Measurements from ENCODE around the gene ZBTB1. TPM values are rescaled to one million over a fixed set of nuclear protein-coding genes. Genes with fewer than 3 reads are reported as not detected.

Gene ZBTB1
- total RNA-seq, 1 experiment from 2014 or later = 49.9 TPM

DNA sequence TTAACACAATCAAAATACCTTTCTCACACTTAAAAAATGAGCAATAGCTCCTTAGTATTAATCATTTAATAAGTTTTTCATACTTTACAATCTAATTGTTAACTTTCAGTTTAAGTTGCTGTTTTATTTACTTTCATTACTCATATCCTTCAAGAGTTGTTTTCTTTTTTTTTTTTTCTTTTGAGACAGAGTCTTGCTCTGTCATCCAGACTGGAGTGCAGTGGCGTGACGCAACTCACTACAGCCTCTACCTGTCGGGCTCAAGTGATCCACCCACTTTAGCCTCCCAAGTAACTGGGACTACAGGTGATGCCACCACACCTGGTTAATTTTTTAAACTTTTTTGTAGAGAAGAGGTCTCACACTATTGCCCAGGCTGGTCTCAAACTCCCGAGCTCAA lies 16.1 kb downstream of the ZBTB1 start:
- Histone ChIP-seq H3K9me3 (replicated peaks) (no peaks in the 10 kb centered on the region), H3K4me1 (replicated peaks) (no peaks in the 10 kb centered on the region), H3K27me3 (replicated peaks) (no peaks in the 10 kb centered on the region), H3K4me3 (no peak overlapping the region), H3K27ac (no peak overlapping the region), H3K36me3 (peaks cover 41% of the 10 kb centered on the region)
- no peak for DNase-seq (ENCODE audit: low read depth in 1 of 2, low spot score in 2 of 2)

DNA sequence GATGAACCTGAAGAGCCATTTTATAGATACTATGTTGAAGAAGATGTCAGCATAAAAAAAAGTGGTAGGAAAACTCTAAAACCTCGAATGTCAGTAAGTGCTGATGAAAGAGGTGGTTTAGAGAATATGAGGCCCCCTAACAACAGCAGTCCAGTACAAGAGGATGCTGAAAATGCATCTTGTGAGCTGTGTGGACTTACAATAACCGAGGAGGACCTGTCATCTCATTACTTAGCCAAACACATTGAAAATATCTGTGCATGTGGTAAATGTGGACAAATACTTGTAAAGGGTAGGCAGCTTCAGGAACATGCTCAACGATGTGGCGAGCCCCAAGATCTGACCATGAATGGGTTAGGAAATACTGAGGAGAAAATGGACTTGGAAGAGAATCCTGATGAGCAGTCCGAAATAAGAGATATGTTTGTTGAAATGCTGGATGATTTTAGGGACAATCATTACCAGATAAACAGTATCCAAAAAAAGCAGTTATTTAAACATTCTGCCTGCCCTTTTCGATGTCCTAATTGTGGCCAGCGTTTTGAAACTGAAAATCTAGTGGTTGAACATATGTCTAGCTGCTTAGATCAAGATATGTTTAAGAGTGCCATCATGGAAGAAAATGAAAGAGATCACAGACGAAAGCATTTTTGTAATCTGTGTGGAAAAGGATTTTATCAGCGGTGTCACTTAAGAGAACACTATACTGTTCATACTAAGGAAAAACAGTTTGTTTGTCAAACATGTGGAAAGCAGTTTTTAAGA lies 18.2 kb downstream of the ZBTB1 start:
- Histone ChIP-seq H3K27me3 (replicated peaks) (no peaks in the 10 kb centered on the region), H3K27ac (no peak overlapping the region), H3K4me1 (replicated peaks) (no peaks in the 10 kb centered on the region), H3K36me3 (peaks cover 54% of the 10 kb centered on the region), H3K9me3 (replicated peaks) (no peaks in the 10 kb centered on the region), H3K4me3 (no peak overlapping the region)
- no peak for DNase-seq (ENCODE audit: low read depth in 1 of 2, low spot score in 2 of 2)

- no peaks in the 10 kb centered on the region for H3K4me1 ChIP-seq (replicated peaks)
- H3K27me3 ChIP-seq (replicated peaks) = no peaks in the 10 kb centered on the region
- no peak for DNase-seq (ENCODE audit: low read depth in 1 of 2, low spot score in 2 of 2)
- no peaks in the 10 kb centered on the region for H3K9me3 ChIP-seq (replicated peaks)
- H3K36me3 ChIP-seq = peaks cover 63% of the 10 kb centered on the region
- H3K4me3 ChIP-seq = no peak overlapping the region
- H3K27ac ChIP-seq = no peak overlapping the region
These were observed 20.8 kb downstream of the ZBTB1 start for GRCh38 chr14:64525354-64525753.

GRCh38 chr14:64531567-64531966 lies 27.0 kb downstream of the ZBTB1 start:
- no peak for DNase-seq (ENCODE audit: low read depth in 1 of 2, low spot score in 2 of 2)

DNA sequence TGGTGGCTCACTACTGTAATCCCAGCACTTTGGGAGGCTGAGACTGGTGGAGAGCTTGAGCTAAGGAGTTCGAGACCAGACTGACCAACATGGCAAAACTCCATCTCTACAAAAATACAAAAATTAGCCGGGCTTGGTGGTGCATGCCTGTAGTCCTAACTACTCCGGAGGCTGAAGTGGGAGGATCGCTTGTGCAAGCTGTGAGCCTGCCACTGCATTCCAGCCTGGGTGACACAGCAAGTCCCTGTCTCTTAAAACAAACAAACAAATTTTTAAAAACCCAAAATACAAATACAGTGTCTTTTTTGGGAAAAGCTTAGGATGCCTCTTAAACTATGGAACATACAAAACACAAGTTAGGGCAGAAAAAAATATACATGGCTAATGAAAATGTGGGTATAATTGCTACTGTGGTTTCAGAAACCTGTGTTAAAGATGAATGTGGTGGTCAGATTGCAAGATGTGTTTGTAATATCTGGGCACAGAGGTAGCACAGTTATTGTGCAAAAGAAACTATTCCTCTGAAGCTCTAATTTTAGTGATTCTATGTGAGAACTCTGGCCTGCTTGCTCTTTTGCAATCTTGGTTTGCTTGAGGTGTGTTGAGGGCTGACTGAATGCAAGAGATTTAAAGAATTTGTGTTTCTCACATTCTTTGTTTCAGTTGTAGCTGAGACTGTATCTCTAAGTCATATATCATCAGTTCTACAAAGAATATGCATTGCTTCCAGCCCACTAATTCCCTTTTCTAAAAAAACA lies 32.1 kb downstream of the ZBTB1 start:
- no peaks in the 10 kb centered on the region for H3K27me3 ChIP-seq (replicated peaks)
- DNase-seq (ENCODE audit: low read depth in 1 of 2, low spot score in 2 of 2) = peak; percentile 63 to 69
- H3K36me3 ChIP-seq = no peaks in the 10 kb centered on the region
- peak overlapping the region; percentile 12 for H3K27ac ChIP-seq
- peaks cover 10% of the 10 kb centered on the region for H3K9me3 ChIP-seq (replicated peaks)
- H3K4me3 ChIP-seq = no peak overlapping the region
- peaks cover 30% of the 10 kb centered on the region for H3K4me1 ChIP-seq (replicated peaks)

More at GRCh38 chr14:64531567-64531966, 27.0 kb downstream of the ZBTB1 start:
- Histone ChIP-seq H3K4me1 (replicated peaks) (peaks cover 4% of the 10 kb centered on the region), H3K27me3 (replicated peaks) (no peaks in the 10 kb centered on the region), H3K36me3 (peaks cover 15% of the 10 kb centered on the region; the same call in 1 of the 2 replicates), H3K27ac (no peak overlapping the region), H3K4me3 (no peak overlapping the region), H3K9me3 (replicated peaks) (no peaks in the 10 kb centered on the region)

DNA sequence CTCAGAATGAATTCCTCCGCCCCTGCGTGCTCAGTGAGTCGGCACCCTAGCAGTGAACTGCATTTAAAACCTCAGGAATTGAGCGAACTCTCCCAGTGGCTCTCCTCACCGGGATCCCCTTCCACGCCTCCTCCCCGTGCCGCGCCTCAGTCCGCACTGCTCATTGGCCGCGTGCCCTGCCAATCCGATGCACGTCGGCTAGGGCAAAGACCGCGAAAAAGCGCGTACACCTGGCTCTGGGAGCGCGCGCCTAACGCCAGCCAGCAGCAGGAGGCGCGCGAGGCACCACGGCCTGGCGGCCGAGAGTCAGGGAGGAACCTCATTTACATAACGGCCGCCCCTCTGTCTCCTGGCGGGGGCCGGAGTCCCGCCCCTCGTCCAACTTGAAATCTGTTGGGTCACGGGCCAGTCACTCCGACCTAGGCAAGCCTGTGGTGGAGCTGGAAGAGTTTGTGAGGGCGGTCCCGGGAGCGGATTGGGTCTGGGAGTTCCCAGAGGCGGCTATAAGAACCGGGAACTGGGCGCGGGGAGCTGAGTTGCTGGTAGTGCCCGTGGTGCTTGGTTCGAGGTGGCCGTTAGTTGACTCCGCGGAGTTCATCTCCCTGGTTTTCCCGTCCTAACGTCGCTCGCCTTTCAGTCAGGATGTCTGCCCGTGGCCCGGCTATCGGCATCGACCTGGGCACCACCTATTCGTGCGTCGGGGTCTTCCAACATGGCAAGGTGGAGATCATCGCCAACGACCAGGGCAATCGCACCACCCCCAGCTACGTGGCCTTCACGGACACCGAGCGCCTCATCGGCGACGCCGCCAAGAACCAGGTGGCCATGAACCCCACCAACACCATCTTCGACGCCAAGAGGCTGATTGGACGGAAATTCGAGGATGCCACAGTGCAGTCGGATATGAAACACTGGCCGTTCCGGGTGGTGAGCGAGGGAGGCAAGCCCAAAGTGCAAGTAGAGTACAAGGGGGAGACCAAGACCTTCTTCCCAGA lies 35.9 kb downstream of the ZBTB1 start, which contains the start of gene HSPA2:
Gene HSPA2, plus strand, starts transcription at position 534 of the 995 bp plus-strand sequence. Its CDS starts 109 bp downstream, at position 643.
- Histone ChIP-seq H3K4me1 (replicated peaks) (peaks cover 30% of the 10 kb centered on the region), H3K4me3 (peak within 1 kb of the TSS; percentile 40), H3K27me3 (replicated peaks) (no peaks in the 10 kb centered on the region), H3K27ac (peak within 1 kb of the TSS; percentile 66), H3K9me3 (replicated peaks) (peaks cover 12% of the 10 kb centered on the region), H3K36me3 (no peaks in the 10 kb centered on the region)
- DNase-seq (ENCODE audit: low read depth in 1 of 2, low spot score in 2 of 2) = peak; percentile 94 to 96

- H3K9me3 ChIP-seq (replicated peaks) = peaks cover 12% of the 10 kb centered on the region
- H3K4me3 ChIP-seq = no peak overlapping the region
- H3K27ac ChIP-seq = no peak overlapping the region
- no peak for DNase-seq (ENCODE audit: low read depth in 1 of 2, low spot score in 2 of 2)
- H3K4me1 ChIP-seq (replicated peaks) = peaks cover 27% of the 10 kb centered on the region
- H3K27me3 ChIP-seq (replicated peaks) = no peaks in the 10 kb centered on the region
- no peaks in the 10 kb centered on the region for H3K36me3 ChIP-seq
These were observed 36.8 kb downstream of the ZBTB1 start for GRCh38 chr14:64541261-64541971.

GRCh38 chr14:64541972-64542835 lies 37.6 kb downstream of the ZBTB1 start:
- H3K4me1 ChIP-seq (replicated peaks) = peaks cover 20% of the 10 kb centered on the region

GRCh38 chr14:64542836-64543201 lies 38.2 kb downstream of the ZBTB1 start:
- H3K27me3 ChIP-seq (replicated peaks) = no peaks in the 10 kb centered on the region
- H3K27ac ChIP-seq = no peak overlapping the region
- H3K36me3 ChIP-seq = no peaks in the 10 kb centered on the region
- H3K4me3 ChIP-seq = no peak overlapping the region
- peaks cover 17% of the 10 kb centered on the region for H3K4me1 ChIP-seq (replicated peaks)
- peaks cover 12% of the 10 kb centered on the region for H3K9me3 ChIP-seq (replicated peaks)
- DNase-seq (ENCODE audit: low read depth in 1 of 2, low spot score in 2 of 2) = no peak

More at GRCh38 chr14:64541972-64542835, 37.6 kb downstream of the ZBTB1 start:
- Histone ChIP-seq H3K9me3 (replicated peaks) (peaks cover 12% of the 10 kb centered on the region), H3K27me3 (replicated peaks) (no peaks in the 10 kb centered on the region), H3K4me3 (no peak overlapping the region), H3K36me3 (no peaks in the 10 kb centered on the region), H3K27ac (no peak overlapping the region)
- DNase-seq (ENCODE audit: low read depth in 1 of 2, low spot score in 2 of 2) = no peak

- Histone ChIP-seq H3K4me3 (no peak overlapping the region), H3K36me3 (no peaks in the 10 kb centered on the region), H3K27me3 (replicated peaks) (no peaks in the 10 kb centered on the region), H3K9me3 (replicated peaks) (peaks cover 12% of the 10 kb centered on the region), H3K4me1 (replicated peaks) (peaks cover 7% of the 10 kb centered on the region), H3K27ac (no peak overlapping the region)
- no peak for DNase-seq (ENCODE audit: low read depth in 1 of 2, low spot score in 2 of 2)
These were observed 40.2 kb downstream of the ZBTB1 start for GRCh38 chr14:64544607-64545312.

DNA sequence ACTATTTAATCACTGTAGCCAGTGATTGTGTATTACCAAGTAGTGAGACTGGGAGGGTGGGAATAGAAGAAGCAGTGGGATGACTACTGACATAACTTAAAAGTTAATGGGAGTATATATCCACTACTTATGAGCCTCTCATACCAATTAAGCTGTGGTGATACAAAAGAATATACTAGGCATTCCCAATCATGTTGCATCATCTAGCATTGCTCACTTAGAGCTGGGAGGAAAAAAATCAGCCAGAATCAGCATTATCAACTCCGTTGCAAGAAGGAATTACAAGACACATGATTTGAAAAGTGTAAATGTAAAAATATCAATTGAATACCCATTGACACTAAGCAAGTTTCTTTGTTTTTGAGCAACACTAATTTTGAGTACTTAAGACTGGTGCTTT lies 44.4 kb downstream of the ZBTB1 start:
- no peak for DNase-seq (ENCODE audit: low read depth in 1 of 2, low spot score in 2 of 2)
- Histone ChIP-seq H3K9me3 (replicated peaks) (no peaks in the 10 kb centered on the region), H3K27ac (no peak overlapping the region), H3K36me3 (no peaks in the 10 kb centered on the region), H3K4me1 (replicated peaks) (no peaks in the 10 kb centered on the region; the same call in 1 of the 2 replicates), H3K27me3 (replicated peaks) (no peaks in the 10 kb centered on the region), H3K4me3 (no peak overlapping the region)
